HS-27A (cell line): ENCODE data around the gene KIR3DL3.
"Not testable (repeated sequence)": the region's sequence is repeated elsewhere in the genome, so short reads cannot be mapped to it uniquely, and the experiment has no call there.

Experiments used
- DNase-seq: peaks from one replicate; pipeline ENCODE4 v3.0.0-alpha.2; 2012; ENCODE audit warnings: low read depth, missing footprints

Gene KIR3DL3

GRCh38 chr19:54782916-54783315 is 58.7 kb downstream of the KIR3DL3 start:
- DNase-seq: not testable (repeated sequence)
